SU-DHL-6 (cell line): ENCODE results near the gene NKAPL.

ENCODE experiments used
- CTCF ChIP-seq: fragments of 200-600 bp; sonication (generic); IDR thresholded peaks from one replicate; pipeline ENCODE4 v1.5.1; 2017; ENCODE audit warnings: antibody characterized with exemption, mild to moderate bottlenecking, low read length, moderate library complexity; ENCODE audit not compliant: insufficient read depth, poor library complexity, severe bottlenecking
- EZH2phosphoT487 ChIP-seq: fragments of 200-600 bp; sonication (generic), shearing (Covaris generic); conservative IDR thresholded peaks from 2 replicates; pipeline ENCODE4 v1.6.1; 2018; ENCODE audit warnings: mild to moderate bottlenecking, antibody characterized with exemption, low read length, moderate library complexity, mixed read lengths

DNA sequence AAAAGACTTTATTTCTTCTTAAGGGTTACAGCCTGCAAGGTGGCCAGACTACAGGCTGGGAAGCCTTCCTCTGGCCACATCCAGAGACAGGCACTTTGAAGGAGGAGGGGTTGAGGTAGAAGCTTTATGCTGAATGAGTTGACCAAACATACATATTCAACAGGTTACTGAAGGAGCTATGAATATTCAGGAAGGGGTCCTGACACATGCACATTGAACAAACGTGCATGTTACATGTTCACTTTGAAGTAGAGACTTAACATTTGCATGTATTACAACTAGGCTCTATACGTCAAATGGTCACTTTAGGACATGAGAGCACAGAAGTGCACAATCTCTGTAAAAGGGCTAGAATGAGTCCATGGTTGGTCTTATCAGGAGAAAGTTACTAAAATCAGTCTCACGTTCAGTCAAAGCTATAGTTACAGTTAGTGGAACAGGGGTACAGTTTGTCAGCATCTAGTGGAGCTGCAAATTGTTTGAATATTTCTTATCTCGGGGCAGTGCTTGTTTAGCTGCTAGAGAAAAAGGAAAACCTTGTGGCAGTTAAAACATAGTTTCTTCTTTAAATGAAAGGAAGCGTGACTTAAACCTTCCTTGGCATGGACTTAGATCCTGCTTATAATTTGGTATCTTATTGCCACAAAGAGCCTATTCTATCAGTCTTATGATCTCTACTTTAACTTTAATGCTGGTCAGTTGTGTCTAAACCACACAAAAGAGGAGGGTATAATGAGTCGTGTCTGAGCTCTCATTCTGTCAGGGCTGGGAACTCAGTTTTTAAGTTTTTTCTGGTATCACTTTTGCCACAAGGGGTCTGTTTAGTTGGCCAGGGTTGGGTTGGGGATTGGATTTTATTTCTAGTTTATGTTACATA is 38.6 kb upstream of the NKAPL start:
- no peak for TF ChIP-seq CTCF
- TF ChIP-seq EZH2phosphoT487, result no peak
